CD14-positive monocyte (primary cell): ENCODE results near the gene DACT3. TPM values are rescaled to one million over a fixed set of nuclear protein-coding genes. Genes with fewer than 3 reads are reported as not detected.

Source experiments
- DNase-seq, 3 donors: peaks; one replicate each; pipeline ENCODE4 v3.0.0-alpha.2; 2011 to 2022
- H2AFZ ChIP-seq: 2 replicates; pipeline ENCODE4 v1.6.0; 2012; ENCODE audit warnings: mild to moderate bottlenecking, low read depth, low read length, inconsistent platforms; ENCODE audit not compliant: insufficient read depth, poor library complexity, severe bottlenecking
- H3K27ac ChIP-seq, 2 donors: 1 replicate in 1 of 2; 2 replicates in 1 of 2; pipeline ENCODE4 v1.5.1; 2012 to 2013; ENCODE audit warnings: low read length in 2 of 2, control low read depth in 1 of 2, inconsistent platforms in 1 of 2, low read depth in 1 of 2, mild to moderate bottlenecking in 1 of 2
- H3K27me3 ChIP-seq, 2 donors: one replicate each; pipeline versions ENCODE4 v1.6.0 to v1.6.1; 2011 to 2013; ENCODE audit warnings: low read length in 2 of 2; ENCODE audit not compliant: control insufficient read depth in 2 of 2, insufficient read depth in 2 of 2
- H3K36me3 ChIP-seq, 2 donors: replicated peaks in 1 of 2; 1 replicate in 1 of 2; 2 replicates in 1 of 2; pipeline versions ENCODE4 v1.5.1 to v1.6.1; 2012 to 2013; ENCODE audit warnings: low read length in 2 of 2, control low read depth in 1 of 2, inconsistent platforms in 1 of 2, mild to moderate bottlenecking in 1 of 2; ENCODE audit not compliant: insufficient read depth in 2 of 2, control insufficient read depth in 1 of 2
- H3K4me1 ChIP-seq, 2 donors: 1 replicate in 1 of 2; 2 replicates in 1 of 2; pipeline versions ENCODE4 v1.5.1 to v1.6.1; 2012 to 2013; ENCODE audit warnings: low read length in 2 of 2, control low read depth in 1 of 2, inconsistent platforms in 1 of 2, mild to moderate bottlenecking in 1 of 2, moderate library complexity in 1 of 2; ENCODE audit not compliant: insufficient read depth in 2 of 2, control insufficient read depth in 1 of 2
- H3K4me2 ChIP-seq: replicated peaks from 2 replicates; pipeline ENCODE3; 2012; ENCODE audit warnings: low read length, moderate library complexity, mild to moderate bottlenecking; ENCODE audit not compliant: poor library complexity, severe bottlenecking; ENCODE audit errors: extremely low read depth
- H3K4me3 ChIP-seq, 3 experiments: fragments of 200-600 bp in 1 of 3; sonication (generic) in 1 of 3; replicated peaks in 1 of 3; 1 replicate in 2 of 3; 2 replicates in 1 of 3; pipeline ENCODE4 v1.5.1; 2011 to 2013; ENCODE audit warnings: low read length in 3 of 3, mild to moderate bottlenecking in 3 of 3, control low read depth in 2 of 3, low read depth in 2 of 3, inconsistent platforms in 1 of 3, moderate library complexity in 1 of 3
- H3K79me2 ChIP-seq: 2 replicates; pipeline ENCODE4 v1.6.0; 2012; ENCODE audit warnings: mild to moderate bottlenecking, control low read depth, inconsistent platforms, low read length, moderate library complexity; ENCODE audit not compliant: insufficient read depth
- H3K9ac ChIP-seq: 2 replicates; pipeline ENCODE4 v1.6.0; 2017; ENCODE audit warnings: low read length, mild to moderate bottlenecking; ENCODE audit not compliant: insufficient read depth, poor library complexity, severe bottlenecking
- H3K9me3 ChIP-seq, 2 donors: replicated peaks in 1 of 2; 1 replicate in 1 of 2; 2 replicates in 1 of 2; pipeline versions ENCODE4 v1.5.1 to v1.6.1; 2012 to 2013; ENCODE audit warnings: low read length in 2 of 2, control low read depth in 1 of 2; ENCODE audit not compliant: control insufficient read depth in 1 of 2, insufficient read depth in 1 of 2
- H4K20me1 ChIP-seq: 2 replicates; pipeline ENCODE4 v1.6.0; 2012; ENCODE audit warnings: mild to moderate bottlenecking, low read length, control low read depth, moderate library complexity; ENCODE audit not compliant: insufficient read depth
- H3K27ac Mint-ChIP-seq, 7 donors: one replicate each; pipeline ENCODE4 v1.8.0; 2020; ENCODE audit warnings: mild to moderate bottlenecking in 7 of 7, mixed read lengths in 7 of 7, moderate library complexity in 6 of 7, inconsistent platforms in 2 of 7
- H3K27me3 Mint-ChIP-seq, 3 donors: one replicate each; pipeline ENCODE4 v1.8.0; 2021 to 2022; ENCODE audit warnings: low read depth in 3 of 3, mild to moderate bottlenecking in 3 of 3, mixed read lengths in 3 of 3, moderate library complexity in 3 of 3, inconsistent platforms in 1 of 3
- H3K36me3 Mint-ChIP-seq, 2 donors: one replicate each; pipeline ENCODE4 v1.8.0; 2020; ENCODE audit warnings: mixed read lengths in 2 of 2, inconsistent platforms in 1 of 2, mild to moderate bottlenecking in 1 of 2
- H3K4me1 Mint-ChIP-seq: one replicate; pipeline ENCODE4 v1.8.0; 2020; ENCODE audit warnings: mild to moderate bottlenecking, mixed read lengths
- H3K4me3 Mint-ChIP-seq, 2 donors: one replicate each; pipeline ENCODE4 v1.8.0; 2020; ENCODE audit warnings: mild to moderate bottlenecking in 2 of 2, mixed read lengths in 2 of 2, moderate library complexity in 1 of 2
- H3K9me3 Mint-ChIP-seq, 7 donors: one replicate each; pipeline ENCODE4 v1.8.0; 2020 to 2022; ENCODE audit warnings: mixed read lengths in 7 of 7, mild to moderate bottlenecking in 6 of 7, moderate library complexity in 6 of 7, inconsistent platforms in 2 of 7
- CTCF ChIP-seq: fragments of 200-600 bp; IDR thresholded peaks from one replicate; pipeline ENCODE4 v1.8.0; 2022; ENCODE audit warnings: antibody characterized with exemption, mild to moderate bottlenecking
- WGBS: methylation state at CpG from one replicate; pipeline ENCODE4 v1.1.5; 2013; ENCODE audit warnings: missing lambda C conversion rate; ENCODE audit not compliant: insufficient coverage; 5-methylcytosine and 5-hydroxymethylcytosine counted together
- intact Hi-C, 2 donors: fragments of 100-400 bp; cut with micrococcal nuclease; formaldehyde crosslinking; loops; one replicate each; pipeline versions ENCODE4 v1.15.0 to v1.15.1; 2023
- polyA plus RNA-seq, 3 donors: library from polyadenylated mRNA; depleted of rRNA in 1 of 3; unstranded in 2 of 3; stranded (reverse) in 1 of 3; fragments of 300-500 nt in 2 of 3; fragments of >200 nt in 1 of 3; fragmentation: Illumina TruSeq in 2 of 3; gene quantifications; 1 replicate in 2 of 3; 2 replicates in 1 of 3; pipeline ENCODE4 v1.2.3, GENCODE V29; 2012 to 2021

Gene DACT3
- polyA plus RNA-seq, 3 donors = 0.05 to 0.23 (median 0.09) TPM

GRCh38 chr19:46622118-46622446 is 38.9 kb downstream of the DACT3 start:
- Mint-ChIP-seq H3K27me3 (peaks cover 8 to 10% (median 10%) of the 10 kb centered on the region in 3 donors), H3K36me3 (peaks cover 22 to 26% of the 10 kb centered on the region in 2 donors), H3K4me1 (peaks cover 82% of the 10 kb centered on the region), H3K27ac (peak overlapping the region in 2 of 7 donors; percentile 62 to 91), H3K9me3 (peaks cover 0 to 2% (median 0%) of the 10 kb centered on the region in 7 donors), H3K4me3 (peak overlapping the region in 1 of 2 donors; percentile 67)
- intact Hi-C loops = no loop called here
- DNase-seq = no peak
- Histone ChIP-seq H3K9ac (no peak overlapping the region), H3K4me3 (peak overlapping the region in 1 of 3 experiments; percentile 8), H4K20me1 (no peaks in the 10 kb centered on the region), H2AFZ (no peak overlapping the region), H3K27ac (no peak overlapping the region), H3K36me3 (peaks cover 0 to 4% of the 10 kb centered on the region in 2 donors), H3K79me2 (peaks cover 6% of the 10 kb centered on the region), H3K4me1 (peaks cover 90 to 99% of the 10 kb centered on the region in 2 donors), H3K4me2 (peak overlapping the region; percentile 6), H3K27me3 (peaks cover 0 to 4% of the 10 kb centered on the region in 2 donors), H3K9me3 (no peaks in the 10 kb centered on the region)
- TF ChIP-seq CTCF = no peak
- WGBS = 50% methylated on average over 3 of the region's 7 CpGs

GRCh38 chr19:46621191-46622117 is 39.5 kb downstream of the DACT3 start:
- intact Hi-C loops = no loop called here
- DNase-seq = no peak
- Histone ChIP-seq H3K4me2 (peak overlapping the region; percentile 6), H3K27ac (peak overlapping the region in 1 of 2 donors; percentile 84), H3K9me3 (no peaks in the 10 kb centered on the region), H3K4me3 (peak overlapping the region in 1 of 3 experiments; percentile 8), H3K79me2 (peaks cover 6% of the 10 kb centered on the region), H2AFZ (no peak overlapping the region), H4K20me1 (no peaks in the 10 kb centered on the region), H3K4me1 (peaks cover 90 to 99% of the 10 kb centered on the region in 2 donors), H3K36me3 (peaks cover 0 to 4% of the 10 kb centered on the region in 2 donors), H3K9ac (no peak overlapping the region), H3K27me3 (peaks cover 0 to 4% of the 10 kb centered on the region in 2 donors)
- peaks cover 0 to 5% (median 0%) of the 10 kb centered on the region in 7 donors for H3K9me3 Mint-ChIP-seq
- peaks cover 26 to 27% of the 10 kb centered on the region in 2 donors for H3K36me3 Mint-ChIP-seq
- 92% methylated on average over 24 of the region's 32 CpGs for WGBS
- H3K27me3 Mint-ChIP-seq = peaks cover 13 to 16% (median 15%) of the 10 kb centered on the region in 3 donors
- H3K4me1 Mint-ChIP-seq = peaks cover 83% of the 10 kb centered on the region
- no peak for TF ChIP-seq CTCF
- H3K4me3 Mint-ChIP-seq = peak overlapping the region; percentile 23 to 57
- peak overlapping the region; percentile 73 to 96 (median 94) for H3K27ac Mint-ChIP-seq
